AG09319 (cell line): ENCODE data around the gene CASP8AP2.
"Not testable (repeated sequence)": the region's sequence is repeated elsewhere in the genome, so short reads cannot be mapped to it uniquely, and the experiment has no call there.

Source experiments
- DNase-seq: peaks from one replicate; pipeline ENCODE4 v3.0.0-alpha.2; 2010; ENCODE audit warnings: low read depth; ENCODE audit errors: extremely low read depth
- CTCF ChIP-seq: IDR thresholded peaks from 2 replicates; pipeline ENCODE4 v1.5.1; 2011; ENCODE audit warnings: low read depth, mild to moderate bottlenecking, inconsistent platforms, low read length, moderate library complexity

Gene CASP8AP2

GRCh38 chr6:89799756-89800155 lies 29.9 kb upstream of the CASP8AP2 start:
- TF ChIP-seq CTCF: no peak
- DNase-seq: no peak

DNA sequence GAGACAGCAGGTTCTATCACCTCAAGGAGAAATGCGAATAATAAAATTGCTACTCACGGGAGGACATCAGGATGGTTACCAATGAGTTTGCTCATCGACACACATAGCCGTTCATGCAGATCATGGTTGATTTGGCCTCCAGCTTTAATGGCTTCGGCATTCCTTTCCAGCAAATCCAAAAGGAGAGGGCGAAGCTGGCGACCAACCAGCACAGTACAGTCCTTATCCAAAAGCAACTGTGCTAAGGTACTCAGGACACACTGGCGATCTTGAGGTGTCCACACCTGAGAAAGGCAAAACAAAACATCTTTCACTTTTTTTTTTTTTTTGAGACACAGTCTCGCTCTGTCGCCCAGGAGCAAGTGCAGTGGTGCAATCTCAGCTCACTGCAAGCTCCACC lies 26.4 kb upstream of the CASP8AP2 start:
- TF ChIP-seq CTCF: no peak
- no peak for DNase-seq

GRCh38 chr6:89805814-89806371 lies 23.8 kb upstream of the CASP8AP2 start:
- no peak for DNase-seq
- TF ChIP-seq CTCF: no peak

DNA sequence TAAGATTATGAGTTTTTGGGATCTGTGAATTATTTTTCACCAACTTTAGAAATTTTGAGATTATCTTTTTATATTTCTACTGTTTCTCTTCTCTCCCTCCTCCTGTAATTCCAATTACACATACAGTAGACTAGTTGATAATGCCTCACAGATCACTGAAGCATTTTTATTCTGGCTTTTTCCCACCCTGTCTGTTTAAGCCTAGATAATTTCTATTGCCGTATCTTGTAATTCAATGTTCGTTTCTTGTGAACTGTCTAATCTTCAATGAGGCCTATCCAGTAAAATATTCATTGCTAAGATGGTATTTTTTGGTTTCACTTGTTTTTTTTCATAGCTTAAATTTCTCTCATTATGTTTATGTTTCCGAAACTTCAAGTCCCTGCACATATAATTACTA lies 22.1 kb upstream of the CASP8AP2 start:
- no peak for DNase-seq
- no peak for TF ChIP-seq CTCF

DNA sequence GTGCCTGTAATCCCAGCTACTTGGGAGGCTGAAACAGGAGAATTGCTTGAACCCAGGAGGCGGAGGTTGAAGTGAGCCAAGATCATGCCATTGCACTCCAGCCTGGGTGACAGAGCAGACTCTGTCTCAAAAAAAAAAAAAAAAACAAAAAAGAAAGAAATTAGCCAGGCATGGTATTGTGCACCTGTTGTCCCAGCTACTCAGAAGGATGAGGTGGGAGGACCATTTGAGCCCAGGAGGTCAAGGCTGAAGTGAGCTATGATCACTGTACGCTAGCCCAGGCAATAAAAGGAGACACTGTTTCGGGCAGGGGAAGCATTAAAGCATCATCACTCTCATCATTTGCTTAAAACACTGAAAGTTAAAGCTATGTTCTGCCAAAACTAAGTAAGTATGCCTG lies 16.3 kb upstream of the CASP8AP2 start:
- DNase-seq: not testable (repeated sequence)

DNA sequence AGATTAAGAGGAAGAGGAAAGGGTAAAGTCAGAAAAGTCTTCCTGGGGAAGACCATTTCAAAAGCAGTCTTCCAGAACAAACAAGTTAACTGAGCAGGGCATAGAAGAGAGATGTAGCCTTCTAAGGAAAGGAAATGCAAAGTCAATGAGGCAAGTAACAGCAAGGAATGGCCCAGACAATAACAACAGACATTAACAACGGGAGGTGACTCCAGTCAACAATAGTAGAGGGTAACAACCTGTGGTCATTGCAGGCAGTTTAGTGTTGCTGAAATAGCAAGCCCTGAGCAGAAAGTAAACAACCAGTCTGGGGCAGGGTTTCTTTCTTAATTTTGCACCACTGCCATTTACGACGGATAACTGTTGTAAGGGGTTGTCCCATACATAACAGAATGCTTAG lies 12.2 kb upstream of the CASP8AP2 start:
- no peak for TF ChIP-seq CTCF
- DNase-seq: no peak

DNA sequence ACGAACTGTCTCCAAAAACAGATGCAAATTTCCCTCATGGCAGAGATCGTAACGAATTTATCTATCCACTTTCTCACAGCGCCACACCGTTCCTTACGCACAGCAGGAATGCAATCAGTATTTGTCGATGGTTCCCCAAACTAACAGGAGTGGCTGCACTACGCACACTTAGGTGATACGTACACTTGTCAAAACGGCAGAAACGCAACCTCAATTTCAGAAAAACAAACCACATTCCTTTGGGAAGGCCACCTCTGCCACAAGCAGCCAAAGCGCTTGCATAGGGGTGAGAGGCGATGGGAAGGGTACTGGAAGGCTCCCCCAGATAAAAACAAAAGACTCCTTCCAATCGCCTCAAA lies 10.7 kb upstream of the CASP8AP2 start:
- no peak for TF ChIP-seq CTCF

DNA sequence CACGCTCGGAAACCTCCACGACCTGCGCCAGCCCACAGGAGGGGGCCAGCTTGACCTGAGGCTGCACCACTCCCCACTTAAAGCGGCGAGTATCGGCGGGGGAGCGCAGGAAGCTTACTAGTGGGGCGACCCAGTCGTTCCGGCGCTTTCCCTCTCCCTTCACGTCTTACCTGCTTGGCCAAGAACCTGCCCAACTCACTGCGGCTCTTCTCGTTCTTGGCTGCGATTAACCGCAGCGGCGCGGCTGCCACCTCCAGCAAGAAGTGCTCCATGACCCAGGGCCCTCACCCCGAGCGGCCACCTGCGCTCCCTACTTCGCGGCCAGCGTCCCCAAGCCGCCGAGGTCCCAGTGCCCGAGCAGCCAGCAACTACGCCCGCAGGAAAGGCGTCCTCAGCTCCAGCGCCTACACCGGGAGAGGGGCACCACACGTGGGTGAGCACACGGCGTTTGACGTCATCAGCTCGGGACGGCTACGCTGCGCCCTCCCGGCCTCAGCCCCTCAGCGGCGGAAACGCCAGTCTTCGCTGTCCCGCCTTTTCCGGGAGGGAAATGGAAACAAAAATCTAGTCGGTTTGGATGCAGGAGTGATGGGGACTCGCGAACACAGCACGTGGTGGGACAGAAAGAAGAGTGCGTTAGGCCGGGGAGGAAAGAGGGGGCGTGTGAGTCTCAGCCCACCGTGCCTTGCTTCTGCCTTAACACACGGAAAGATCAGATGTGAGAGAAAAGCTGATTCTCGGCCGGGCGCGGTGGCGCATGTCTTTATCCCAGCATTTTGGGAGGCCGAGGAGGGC lies 10.1 kb upstream of the CASP8AP2 start, which contains the start of gene MDN1:
TSS of gene MDN1 (minus strand) at position 459 of the 795 bp plus-strand sequence. CDS start at position 272, 187 bp downstream.
- peak; percentile 70 for DNase-seq
- no peak for TF ChIP-seq CTCF

More for the DNA sequence above, 10.7 kb upstream of the CASP8AP2 start:
- no peak for DNase-seq
